ENCODE measurements around the gene RIPOR3.

DNA sequence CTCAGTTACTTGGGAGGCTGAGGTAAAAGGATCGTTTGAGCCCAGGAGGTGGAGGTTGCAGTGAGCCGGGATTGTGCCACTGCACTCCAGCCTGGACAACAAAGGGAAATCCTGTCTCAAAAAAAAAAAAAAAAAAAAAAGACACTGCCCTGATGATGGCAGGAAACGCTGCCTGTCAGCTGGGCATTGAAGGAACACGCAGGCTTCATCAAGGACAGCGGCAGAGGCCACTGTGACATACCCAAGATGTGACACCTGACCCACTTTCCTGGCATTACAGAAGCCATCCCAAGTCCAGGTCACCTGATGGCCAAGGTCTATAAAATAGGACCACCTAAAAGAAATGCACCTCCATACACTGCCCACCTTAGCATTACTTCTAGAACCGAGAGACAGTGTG lies 75.9 kb downstream of the RIPOR3 start:
- TF ChIP-seq, protein P1, sequence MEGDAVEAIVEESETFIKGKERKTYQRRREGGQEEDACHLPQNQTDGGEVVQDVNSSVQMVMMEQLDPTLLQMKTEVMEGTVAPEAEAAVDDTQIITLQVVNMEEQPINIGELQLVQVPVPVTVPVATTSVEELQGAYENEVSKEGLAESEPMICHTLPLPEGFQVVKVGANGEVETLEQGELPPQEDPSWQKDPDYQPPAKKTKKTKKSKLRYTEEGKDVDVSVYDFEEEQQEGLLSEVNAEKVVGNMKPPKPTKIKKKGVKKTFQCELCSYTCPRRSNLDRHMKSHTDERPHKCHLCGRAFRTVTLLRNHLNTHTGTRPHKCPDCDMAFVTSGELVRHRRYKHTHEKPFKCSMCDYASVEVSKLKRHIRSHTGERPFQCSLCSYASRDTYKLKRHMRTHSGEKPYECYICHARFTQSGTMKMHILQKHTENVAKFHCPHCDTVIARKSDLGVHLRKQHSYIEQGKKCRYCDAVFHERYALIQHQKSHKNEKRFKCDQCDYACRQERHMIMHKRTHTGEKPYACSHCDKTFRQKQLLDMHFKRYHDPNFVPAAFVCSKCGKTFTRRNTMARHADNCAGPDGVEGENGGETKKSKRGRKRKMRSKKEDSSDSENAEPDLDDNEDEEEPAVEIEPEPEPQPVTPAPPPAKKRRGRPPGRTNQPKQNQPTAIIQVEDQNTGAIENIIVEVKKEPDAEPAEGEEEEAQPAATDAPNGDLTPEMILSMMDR (optimal IDR thresholded peaks at IDR 0.05 in 1 of 3, IDR thresholded peaks at IDR 0.05 in 1 of 3, conservative IDR thresholded peaks at IDR 0.05 in 1 of 3; ENCODE audit: extremely low read depth in 1 of 3, insufficient read depth in 2 of 3, low read length in 3 of 3) = no peak
- TF ChIP-seq EZH2 (IDR thresholded peaks at IDR 0.05; ENCODE audit: low read length) = no peak
